ENCODE data around the gene SPATC1L.

Gene SPATC1L

DNA sequence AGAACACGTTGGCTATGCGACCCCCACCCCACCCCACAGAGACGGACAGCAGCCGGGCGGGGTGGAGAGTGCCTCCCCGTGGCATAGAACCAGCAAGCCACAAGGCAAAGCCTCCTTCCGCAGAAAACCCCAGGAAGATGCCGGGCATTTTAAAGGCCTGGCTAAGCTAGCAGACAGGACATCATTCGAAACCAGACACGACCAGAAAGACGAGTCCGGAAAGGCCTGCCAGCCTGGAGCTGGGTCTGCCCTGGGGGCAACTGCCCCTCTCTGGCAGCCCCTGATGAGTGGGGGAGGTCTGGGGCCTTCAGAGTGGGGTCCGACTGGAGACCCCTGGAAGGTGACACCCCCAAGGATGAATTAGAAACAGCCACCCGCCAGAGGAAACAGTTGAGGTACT is 37.4 kb downstream of the SPATC1L start:
- TF ChIP-seq SIN3A (IDR thresholded peaks at IDR 0.05; ENCODE audit: borderline replicate concordance, insufficient read depth, low read length) (no peak), FOXP2 (optimal IDR thresholded peaks at IDR 0.05; ENCODE audit: borderline replicate concordance, extremely low read depth, extremely low read length, insufficient read depth) (no peak)

DNA sequence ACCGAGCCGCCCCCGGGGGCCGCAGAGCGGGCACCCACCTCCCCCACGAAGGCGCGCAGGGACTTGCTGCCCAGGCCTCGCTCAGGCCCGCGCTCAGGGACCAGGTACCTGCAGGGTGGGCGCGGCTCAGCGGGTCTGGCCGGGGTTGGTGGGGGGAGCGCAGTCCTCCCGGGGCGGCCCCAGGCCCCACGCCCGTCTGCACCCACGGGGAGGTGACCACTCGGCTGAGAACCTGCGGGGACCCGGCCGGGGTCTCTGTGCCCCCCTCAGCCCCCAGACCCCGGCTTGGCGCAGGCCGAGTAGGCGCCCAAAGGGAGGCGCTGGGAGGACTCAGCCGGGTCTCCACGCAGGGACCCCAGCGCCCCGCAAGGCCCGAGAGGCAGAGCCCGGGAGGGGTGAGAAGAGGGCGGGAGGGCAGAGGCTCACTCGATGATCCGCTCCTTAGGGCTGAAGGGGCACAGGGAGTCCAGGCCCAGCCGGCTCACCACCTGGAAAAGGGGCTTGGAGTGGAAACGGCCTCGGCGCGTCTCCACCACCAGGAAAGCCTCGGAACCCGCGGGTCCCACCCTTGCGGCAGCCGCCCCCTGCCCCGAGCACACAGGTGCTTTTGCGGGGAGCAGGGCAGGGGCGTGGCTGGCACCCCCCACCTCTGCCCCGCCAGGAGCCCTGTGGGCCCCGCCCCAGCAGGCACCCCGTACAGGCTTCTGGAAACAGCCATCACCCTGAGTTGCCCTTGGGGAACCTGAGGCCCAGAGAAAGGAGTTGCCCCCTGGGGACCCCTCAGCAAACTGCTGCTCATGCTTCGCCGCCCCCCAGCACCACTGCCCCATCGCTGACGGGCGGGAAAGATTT is 38.2 kb downstream of the SPATC1L start:
- TF ChIP-seq TAF1 (IDR thresholded peaks at IDR 0.05; ENCODE audit: borderline replicate concordance, insufficient read depth, low read length) (no peak), POLR2AphosphoS5 (IDR thresholded peaks at IDR 0.05; ENCODE audit: low read depth, low read length) (no peak), FOXP2 (optimal IDR thresholded peaks at IDR 0.05; ENCODE audit: borderline replicate concordance, extremely low read depth, extremely low read length, insufficient read depth) (no peak), SIN3A (IDR thresholded peaks at IDR 0.05; ENCODE audit: borderline replicate concordance, insufficient read depth, low read length) (no peak)
- TF ChIP-seq, protein P1, sequence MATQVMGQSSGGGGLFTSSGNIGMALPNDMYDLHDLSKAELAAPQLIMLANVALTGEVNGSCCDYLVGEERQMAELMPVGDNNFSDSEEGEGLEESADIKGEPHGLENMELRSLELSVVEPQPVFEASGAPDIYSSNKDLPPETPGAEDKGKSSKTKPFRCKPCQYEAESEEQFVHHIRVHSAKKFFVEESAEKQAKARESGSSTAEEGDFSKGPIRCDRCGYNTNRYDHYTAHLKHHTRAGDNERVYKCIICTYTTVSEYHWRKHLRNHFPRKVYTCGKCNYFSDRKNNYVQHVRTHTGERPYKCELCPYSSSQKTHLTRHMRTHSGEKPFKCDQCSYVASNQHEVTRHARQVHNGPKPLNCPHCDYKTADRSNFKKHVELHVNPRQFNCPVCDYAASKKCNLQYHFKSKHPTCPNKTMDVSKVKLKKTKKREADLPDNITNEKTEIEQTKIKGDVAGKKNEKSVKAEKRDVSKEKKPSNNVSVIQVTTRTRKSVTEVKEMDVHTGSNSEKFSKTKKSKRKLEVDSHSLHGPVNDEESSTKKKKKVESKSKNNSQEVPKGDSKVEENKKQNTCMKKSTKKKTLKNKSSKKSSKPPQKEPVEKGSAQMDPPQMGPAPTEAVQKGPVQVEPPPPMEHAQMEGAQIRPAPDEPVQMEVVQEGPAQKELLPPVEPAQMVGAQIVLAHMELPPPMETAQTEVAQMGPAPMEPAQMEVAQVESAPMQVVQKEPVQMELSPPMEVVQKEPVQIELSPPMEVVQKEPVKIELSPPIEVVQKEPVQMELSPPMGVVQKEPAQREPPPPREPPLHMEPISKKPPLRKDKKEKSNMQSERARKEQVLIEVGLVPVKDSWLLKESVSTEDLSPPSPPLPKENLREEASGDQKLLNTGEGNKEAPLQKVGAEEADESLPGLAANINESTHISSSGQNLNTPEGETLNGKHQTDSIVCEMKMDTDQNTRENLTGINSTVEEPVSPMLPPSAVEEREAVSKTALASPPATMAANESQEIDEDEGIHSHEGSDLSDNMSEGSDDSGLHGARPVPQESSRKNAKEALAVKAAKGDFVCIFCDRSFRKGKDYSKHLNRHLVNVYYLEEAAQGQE (IDR thresholded peaks at IDR 0.05; ENCODE audit: insufficient read depth in 1 of 2, low read depth in 2 of 2, low read length in 2 of 2), result no peak

DNA sequence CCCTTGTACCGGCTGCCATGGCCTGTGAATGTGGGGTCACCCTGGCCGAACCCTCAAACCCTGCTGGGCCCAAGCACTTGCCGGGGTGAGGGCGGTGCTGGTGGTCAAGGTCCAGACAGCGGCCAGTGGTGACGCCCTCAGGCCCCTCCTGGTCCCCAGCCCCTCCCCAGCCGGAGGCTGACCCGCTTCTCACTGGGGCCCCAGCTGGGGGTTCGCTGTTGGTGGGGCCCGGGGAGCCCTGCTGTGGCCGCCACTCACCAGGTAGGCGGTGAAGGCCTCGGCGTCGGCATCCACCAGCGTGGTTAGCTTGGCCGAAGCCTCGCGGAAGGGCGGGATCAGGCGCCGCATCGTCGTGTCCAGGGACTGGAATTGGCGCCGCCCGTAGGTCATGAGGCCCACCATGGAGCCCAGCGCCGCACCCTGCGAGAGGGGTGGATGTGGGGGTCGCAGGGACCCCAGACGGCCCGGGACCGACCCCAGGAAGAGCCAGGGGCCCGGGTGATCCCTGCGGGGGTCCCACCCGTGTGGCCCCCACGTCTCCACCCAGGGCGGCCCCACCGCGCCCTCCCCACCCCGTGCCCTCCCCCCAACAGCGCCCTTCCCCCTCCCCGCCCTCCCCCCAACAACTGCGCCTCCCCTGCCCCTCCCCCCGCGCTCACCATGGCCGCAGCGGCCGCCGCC is 39.0 kb downstream of the SPATC1L start:
- TF ChIP-seq SIN3A (IDR thresholded peaks at IDR 0.05; ENCODE audit: borderline replicate concordance, insufficient read depth, low read length) (no peak), TAF1 (IDR thresholded peaks at IDR 0.05; ENCODE audit: borderline replicate concordance, insufficient read depth, low read length) (no peak)

DNA sequence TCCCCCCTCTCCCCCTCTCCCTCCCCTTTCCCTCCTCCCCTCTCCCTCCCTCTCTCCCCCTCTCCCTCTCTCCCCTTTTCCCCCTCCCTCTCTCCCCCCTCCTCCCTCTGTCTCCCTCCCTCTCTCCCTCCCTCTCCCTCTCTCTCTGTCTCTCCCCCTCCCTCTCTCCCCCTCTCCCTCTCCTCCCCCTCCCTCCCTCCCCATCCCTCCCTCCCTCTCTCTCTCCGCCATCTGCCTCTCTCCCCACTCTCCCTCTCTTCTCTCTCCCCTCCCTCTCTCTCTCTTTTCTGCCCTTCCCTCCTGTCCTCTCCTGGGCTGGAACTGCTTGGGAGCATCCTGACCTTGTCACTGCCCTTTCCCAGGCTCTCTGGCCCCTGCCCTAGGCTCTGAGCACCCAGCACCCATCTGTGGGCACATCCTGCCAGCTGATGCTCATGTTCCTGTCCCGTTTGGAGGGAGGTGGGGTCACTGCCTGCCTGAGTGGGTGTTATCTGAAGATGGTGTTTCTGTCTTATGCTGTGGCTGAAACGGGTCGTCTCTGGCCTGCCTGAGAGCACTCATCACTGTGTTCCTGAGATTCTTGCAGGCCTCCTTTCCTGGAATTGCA is 39.7 kb downstream of the SPATC1L start:
- no peak for TF ChIP-seq FOXP2 (optimal IDR thresholded peaks at IDR 0.05; ENCODE audit: borderline replicate concordance, extremely low read depth, extremely low read length, insufficient read depth)
- TF ChIP-seq, protein P1 (IDR thresholded peaks at IDR 0.05; ENCODE audit: insufficient read depth in 1 of 2, low read depth in 2 of 2, low read length in 2 of 2), result no peak
- TF ChIP-seq TAF1 (IDR thresholded peaks at IDR 0.05; ENCODE audit: borderline replicate concordance, insufficient read depth, low read length), result no peak
- TF ChIP-seq SIN3A (IDR thresholded peaks at IDR 0.05; ENCODE audit: borderline replicate concordance, insufficient read depth, low read length), result no peak
- TF ChIP-seq POLR2AphosphoS5 (IDR thresholded peaks at IDR 0.05; ENCODE audit: low read depth, low read length), result no peak

DNA sequence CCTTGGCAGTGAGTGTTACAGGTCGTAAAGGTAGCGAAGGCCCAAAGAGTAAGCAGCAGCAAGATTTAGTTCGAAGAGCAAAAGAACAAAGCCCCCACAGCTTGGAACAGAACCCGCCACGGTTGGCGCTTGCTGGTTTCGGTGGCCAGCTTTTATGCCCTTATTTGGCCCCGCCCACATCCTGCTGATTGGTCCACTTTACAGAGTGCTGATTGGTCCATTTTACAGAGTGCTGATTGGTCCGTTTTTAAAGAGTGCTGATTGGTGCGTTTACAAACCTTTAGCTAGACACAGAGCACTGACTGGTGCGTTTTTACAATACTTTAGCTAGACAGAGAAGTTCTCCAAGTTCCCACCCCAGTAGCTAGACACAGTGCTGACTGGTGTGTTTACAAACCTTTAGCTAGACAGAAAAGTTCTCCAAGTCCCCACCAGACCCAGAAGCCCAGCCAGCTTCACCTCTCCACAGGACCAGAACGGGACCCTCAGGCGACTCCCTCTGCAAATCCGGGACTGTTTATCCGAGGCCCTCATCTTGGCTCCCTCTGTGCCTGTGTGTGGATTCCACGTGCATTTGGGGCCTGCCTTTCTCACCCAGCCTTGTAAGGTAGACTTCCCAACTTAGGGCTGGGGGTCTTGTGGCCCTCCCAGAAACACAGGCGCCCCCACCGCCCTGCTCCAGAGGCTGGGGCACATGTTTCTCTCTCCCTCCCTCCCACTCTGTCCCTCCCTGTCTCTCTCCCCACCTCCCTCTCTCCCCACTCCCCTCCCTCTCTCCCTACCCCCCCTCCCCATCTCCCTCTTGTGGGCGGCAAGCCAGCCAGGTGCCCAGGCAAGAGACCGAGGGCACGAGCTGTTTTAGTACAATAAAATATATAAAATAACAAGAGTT is 41.4 kb downstream of the SPATC1L start:
- no peak for TF ChIP-seq SIN3A (IDR thresholded peaks at IDR 0.05; ENCODE audit: borderline replicate concordance, insufficient read depth, low read length)
- TF ChIP-seq TAF1 (IDR thresholded peaks at IDR 0.05; ENCODE audit: borderline replicate concordance, insufficient read depth, low read length), result no peak
- TF ChIP-seq FOXP2 (optimal IDR thresholded peaks at IDR 0.05; ENCODE audit: borderline replicate concordance, extremely low read depth, extremely low read length, insufficient read depth), result no peak
- no peak for TF ChIP-seq POLR2AphosphoS5 (IDR thresholded peaks at IDR 0.05; ENCODE audit: low read depth, low read length)
- TF ChIP-seq, protein P1 (IDR thresholded peaks at IDR 0.05; ENCODE audit: insufficient read depth in 1 of 2, low read depth in 2 of 2, low read length in 2 of 2), result no peak
